WTC11 (cell line): Measurements from ENCODE around the gene PTPRN2. TPM values are rescaled to one million over a fixed set of nuclear protein-coding genes. Genes with fewer than 3 reads are reported as not detected.

Source experiments
- ATAC-seq: fragments of 200-7000 bp; cut with Tn5 transposase; 2 replicates; pipeline ENCODE4 v1.10.0; 2021; ENCODE audit warnings: mild to moderate bottlenecking, moderate library complexity
- CTCF ChIA-PET: fragments of 300-600 bp; sonication (Branson Sonifier 250); formaldehyde crosslinking; loops from one replicate; lab custom pipeline; 2021; ENCODE audit warnings: antibody characterized with exemption; lab: Charles Lee
- POLR2A ChIA-PET: fragments of 350-600 bp; sonication (Branson Sonifier 250); formaldehyde crosslinking; loops from one replicate; lab custom pipeline; 2021; ENCODE audit warnings: antibody characterized with exemption; lab: Charles Lee
- DNase-seq: peaks from one replicate; pipeline ENCODE4 v3.0.0; 2021; ENCODE audit warnings: low spot score
- H3K27ac Mint-ChIP-seq: 2 replicates; pipeline ENCODE4 v1.8.0; 2021; ENCODE audit warnings: mixed read lengths
- H3K27me3 Mint-ChIP-seq: 2 replicates; pipeline ENCODE4 v1.8.0; 2021; ENCODE audit warnings: low read depth, mild to moderate bottlenecking, moderate library complexity, mixed read lengths
- H3K36me3 Mint-ChIP-seq: 2 replicates; pipeline ENCODE4 v1.8.0; 2021; ENCODE audit warnings: mixed read lengths
- H3K4me1 Mint-ChIP-seq: 2 replicates; pipeline ENCODE4 v1.8.0; 2022; ENCODE audit warnings: mixed read lengths
- H3K4me3 Mint-ChIP-seq: 2 replicates; pipeline ENCODE4 v1.8.0; 2021; ENCODE audit warnings: mild to moderate bottlenecking, moderate library complexity, mixed read lengths
- H3K9me3 Mint-ChIP-seq: 2 replicates; pipeline ENCODE4 v1.8.0; 2021; ENCODE audit warnings: mixed read lengths
- CREM ChIP-seq: sonication (generic); formaldehyde crosslinking; IDR thresholded peaks from 2 replicates; pipeline ENCODE4 v1.8.1; 2022; ENCODE audit warnings: mild to moderate bottlenecking, missing genetic modification reagents, moderate library complexity
- E2F4 ChIP-seq: sonication (generic); formaldehyde crosslinking; IDR thresholded peaks from 2 replicates; pipeline ENCODE4 v1.8.1; 2022; ENCODE audit warnings: low read depth, mild to moderate bottlenecking, moderate library complexity, missing genetic modification reagents, borderline replicate concordance
- ETV6 ChIP-seq: sonication (generic); formaldehyde crosslinking; IDR thresholded peaks from 2 replicates; pipeline ENCODE4 v1.8.1; 2022; ENCODE audit warnings: mild to moderate bottlenecking, missing genetic modification reagents
- FOXP4 ChIP-seq: sonication (generic); formaldehyde crosslinking; IDR thresholded peaks from 2 replicates; pipeline ENCODE4 v1.8.0; 2022; ENCODE audit warnings: mild to moderate bottlenecking, missing genetic modification reagents
- JUN ChIP-seq: sonication (generic); formaldehyde crosslinking; IDR thresholded peaks from 2 replicates; pipeline ENCODE4 v1.8.0; 2023; ENCODE audit warnings: mild to moderate bottlenecking, missing genetic modification reagents
- MAX ChIP-seq: sonication (generic); formaldehyde crosslinking; IDR thresholded peaks from 2 replicates; pipeline ENCODE4 v1.8.0; 2022; ENCODE audit warnings: mild to moderate bottlenecking, missing genetic modification reagents
- MLX ChIP-seq: sonication (generic); formaldehyde crosslinking; IDR thresholded peaks from 2 replicates; pipeline ENCODE4 v1.8.1; 2023; ENCODE audit warnings: mild to moderate bottlenecking, missing genetic modification reagents, moderate library complexity
- NFATC4 ChIP-seq: fragments of 250-450 bp; sonication (Bioruptor Pico); IDR thresholded peaks from 2 replicates; pipeline ENCODE4 v1.9.0; 2021; ENCODE audit warnings: mild to moderate bottlenecking
- NFE2L1 ChIP-seq: sonication (generic); formaldehyde crosslinking; IDR thresholded peaks from 2 replicates; pipeline ENCODE4 v1.8.1; 2023; ENCODE audit warnings: missing genetic modification reagents
- NFYB ChIP-seq: sonication (generic); formaldehyde crosslinking; conservative IDR thresholded peaks from 2 replicates; pipeline ENCODE4 v1.8.0; 2022; ENCODE audit warnings: low read depth, missing genetic modification reagents
- NR2C2 ChIP-seq: sonication (generic); formaldehyde crosslinking; IDR thresholded peaks from 2 replicates; pipeline ENCODE4 v1.8.0; 2022; ENCODE audit warnings: mild to moderate bottlenecking, missing genetic modification reagents
- PREB ChIP-seq: sonication (generic); formaldehyde crosslinking; IDR thresholded peaks from 2 replicates; pipeline ENCODE4 v1.8.1; 2022; ENCODE audit warnings: mild to moderate bottlenecking, missing genetic modification reagents, moderate library complexity, borderline replicate concordance
- PRRX2 ChIP-seq: fragments of 250-450 bp; sonication (Bioruptor Pico); IDR thresholded peaks from 2 replicates; pipeline ENCODE4 v1.8.0; 2021; ENCODE audit warnings: mild to moderate bottlenecking
- TP53 ChIP-seq: sonication (generic); formaldehyde crosslinking; IDR thresholded peaks from 2 replicates; pipeline ENCODE4 v1.8.1; 2023; ENCODE audit warnings: mild to moderate bottlenecking, missing genetic modification reagents
- ZBTB43 ChIP-seq: sonication (generic); formaldehyde crosslinking; IDR thresholded peaks from 2 replicates; pipeline ENCODE4 v1.8.1; 2023; ENCODE audit warnings: mild to moderate bottlenecking, missing genetic modification reagents
- ZNF263 ChIP-seq: sonication (generic); formaldehyde crosslinking; IDR thresholded peaks from 2 replicates; pipeline ENCODE4 v1.8.1; 2022; ENCODE audit warnings: low read depth, mild to moderate bottlenecking, moderate library complexity, missing genetic modification reagents
- ZNF281 ChIP-seq: sonication (generic); formaldehyde crosslinking; IDR thresholded peaks from 2 replicates; pipeline ENCODE4 v1.8.0; 2023; ENCODE audit warnings: mild to moderate bottlenecking, missing genetic modification reagents
- ZNF317 ChIP-seq: sonication (generic); formaldehyde crosslinking; IDR thresholded peaks from 2 replicates; pipeline ENCODE4 v1.8.1; 2023; ENCODE audit warnings: low read depth, mild to moderate bottlenecking, moderate library complexity, missing genetic modification reagents, borderline replicate concordance
- total RNA-seq: library from RNA; stranded (reverse); gene quantifications from 3 replicates; pipeline ENCODE4 v1.2.3, GENCODE V29; 2021

Gene PTPRN2
- total RNA-seq, 1 experiment from 2014 or later, result 4.7 TPM

- no peak for TF ChIP-seq NFATC4 (CRISPR knock-in tag)
- TF ChIP-seq, all 79 proteins: peak for 0
Measured at GRCh38 chr7:157853076-157853788, 734.4 kb downstream of the PTPRN2 start (continued).

GRCh38 chr7:157851501-157852067 is 736.0 kb downstream of the PTPRN2 start:
- H3K9me3 Mint-ChIP-seq, result peaks cover 30% of the 10 kb centered on the region
- DNase-seq (peak; percentile 41), ATAC-seq (peak; percentile 89)
- no peak overlapping the region for H3K27ac Mint-ChIP-seq
- TF ChIP-seq PREB (CRISPR knock-in tag) (no peak), ZBTB43 (CRISPR knock-in tag) (no peak), MAX (CRISPR knock-in tag) (0 out of 2 replicates have a peak, but pooled peaks have one; percentile 21)
- CTCF ChIA-PET, result no interaction called here
- H3K4me3 Mint-ChIP-seq, result peak overlapping the region; percentile 8; the same call in 1 of the 2 replicates
- no peaks in the 10 kb centered on the region for H3K27me3 Mint-ChIP-seq
- POLR2A ChIA-PET, result no interaction called here
- peaks cover 12% of the 10 kb centered on the region for H3K4me1 Mint-ChIP-seq
- H3K36me3 Mint-ChIP-seq, result peaks cover 28% of the 10 kb centered on the region

GRCh38 chr7:157850481-157851444 is 736.9 kb downstream of the PTPRN2 start:
- Mint-ChIP-seq H3K9me3 (peaks cover 25% of the 10 kb centered on the region), H3K4me1 (peaks cover 12% of the 10 kb centered on the region), H3K36me3 (peaks cover 21% of the 10 kb centered on the region), H3K27me3 (no peaks in the 10 kb centered on the region), H3K27ac (no peak overlapping the region), H3K4me3 (no peak overlapping the region)
- POLR2A ChIA-PET, result no interaction called here
- DNase-seq, result no peak
- CTCF ChIA-PET, result no interaction called here
- ATAC-seq, result no peak
- TF ChIP-seq NR2C2 (CRISPR knock-in tag), result no peak
- TF ChIP-seq JUN, result no peak
- no peak for TF ChIP-seq NFYB (CRISPR knock-in tag)
- no peak for TF ChIP-seq PRRX2 (CRISPR knock-in tag)
- TF ChIP-seq TP53 (CRISPR knock-in tag), result no peak
- no peak for TF ChIP-seq ETV6 (CRISPR knock-in tag)
- TF ChIP-seq E2F4 (CRISPR knock-in tag), result no peak
- TF ChIP-seq ZNF317, result no peak
- no peak for TF ChIP-seq MLX
- no peak for TF ChIP-seq FOXP4 (CRISPR knock-in tag)
- no peak for TF ChIP-seq CREM
- TF ChIP-seq NFE2L1, result no peak
- TF ChIP-seq MAX (CRISPR knock-in tag), result no peak
- no peak for TF ChIP-seq ZNF263 (CRISPR knock-in tag)
- TF ChIP-seq ZNF281 (CRISPR knock-in tag), result no peak
